HG02840 (cell line): ENCODE measurements around the gene EFNA5.
"Not testable (repeated sequence)": the region's sequence is repeated elsewhere in the genome, so short reads cannot be mapped to it uniquely, and the experiment has no call there.

Experiments
- ATAC-seq: cut with Tn5 transposase; IDR thresholded peaks from one replicate; pipeline ENCODE4 v1.9.1; 2021; ENCODE audit warnings: mild to moderate bottlenecking, moderate library complexity, moderate number of reproducible peaks; ENCODE audit not compliant: unreplicated experiment, low FRiP score

EFNA5 gene

DNA sequence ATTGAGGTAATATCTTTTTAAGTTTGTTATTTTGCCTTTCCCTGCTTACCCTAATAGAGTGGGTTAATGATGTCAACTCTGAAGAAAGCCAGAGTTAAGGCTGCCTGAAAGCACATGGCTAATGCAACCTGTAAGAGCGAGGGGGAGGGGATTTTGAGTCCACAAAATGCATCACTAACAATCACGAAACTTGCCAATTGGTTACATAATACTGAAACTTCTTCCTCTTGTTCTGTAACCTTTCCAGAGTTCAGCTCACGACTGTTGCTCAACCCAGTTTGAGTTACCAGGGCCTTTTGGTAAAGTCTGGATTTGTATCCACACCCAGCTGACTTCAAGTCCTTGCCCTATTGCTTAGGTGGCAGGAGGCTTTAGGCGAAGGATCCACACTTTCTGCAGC lies 308.8 kb downstream of the EFNA5 start:
- no peak for ATAC-seq

DNA sequence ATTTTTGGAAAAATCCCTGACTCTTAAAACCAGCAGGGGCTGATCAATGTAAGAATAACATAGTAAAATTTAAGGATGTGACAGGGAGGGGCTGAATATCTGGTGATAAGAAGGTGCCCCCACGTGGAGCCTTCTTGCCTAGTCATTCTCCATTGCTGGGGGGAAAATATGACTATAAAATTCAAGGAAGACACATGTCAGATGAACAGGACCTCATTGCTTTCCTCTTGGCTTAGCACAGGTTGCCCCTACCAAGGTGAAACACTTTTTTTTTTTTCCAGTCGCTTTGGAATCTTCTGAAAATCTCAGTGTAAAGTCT lies 310.9 kb downstream of the EFNA5 start:
- no peak for ATAC-seq

DNA sequence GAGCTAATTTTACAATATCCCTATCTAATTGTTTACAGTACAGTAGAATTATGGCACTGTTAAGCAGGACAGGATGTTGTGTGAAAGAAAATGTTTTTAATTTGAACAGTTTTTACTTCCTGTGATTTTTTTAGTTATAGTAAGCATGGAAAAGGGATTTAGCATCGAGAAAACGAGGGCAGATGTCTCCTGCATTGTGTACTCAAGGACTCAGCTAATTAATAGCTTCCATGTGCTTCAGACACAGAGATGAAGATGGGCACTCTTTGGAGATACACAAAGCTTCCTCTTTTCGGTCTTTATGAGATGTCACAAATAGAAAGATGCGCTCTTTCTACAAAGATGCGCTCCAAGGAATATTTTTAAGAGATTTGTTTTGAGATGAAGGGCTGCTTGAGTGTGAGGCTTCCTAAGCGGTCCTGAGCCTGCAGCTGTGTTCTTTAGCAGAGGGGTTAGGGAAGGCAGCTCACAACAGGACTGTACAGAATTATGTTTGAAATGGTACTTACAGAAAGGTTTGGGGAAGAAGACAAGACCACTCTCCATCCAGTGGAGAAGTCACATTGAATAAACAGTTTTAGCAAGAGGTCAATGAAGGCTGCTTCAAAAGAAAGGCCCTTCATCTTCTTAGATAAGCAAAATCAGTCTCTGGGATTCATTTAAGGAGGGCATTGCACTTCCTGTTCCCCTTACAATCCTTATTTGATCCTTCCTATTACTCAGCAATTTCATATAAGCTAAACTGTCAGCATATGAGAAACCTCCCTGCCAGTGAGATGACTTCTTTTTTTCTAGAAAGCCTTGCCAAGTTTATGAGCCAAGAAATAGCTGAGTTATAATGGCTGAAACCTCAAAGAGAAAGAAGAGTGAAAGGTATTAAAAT lies 311.5 kb downstream of the EFNA5 start:
- no peak for ATAC-seq

DNA sequence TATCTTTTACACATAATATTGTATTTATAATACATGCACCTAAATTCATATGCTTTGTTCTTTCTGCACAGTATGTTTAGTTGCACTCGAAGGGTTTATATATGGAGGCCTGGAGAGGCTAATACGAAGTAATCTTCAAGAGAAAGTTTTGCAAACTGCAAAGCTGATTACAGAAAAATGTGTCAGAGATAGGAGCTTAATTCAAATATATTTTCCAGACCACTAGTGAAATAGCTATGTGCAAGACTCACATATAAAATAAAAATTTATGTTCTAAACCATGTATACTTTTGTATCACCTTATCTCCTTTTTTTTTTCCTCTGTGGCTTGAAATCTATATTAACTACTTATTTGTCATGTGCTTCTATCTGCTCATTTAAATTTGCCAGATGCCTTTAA lies 313.8 kb downstream of the EFNA5 start:
- no peak for ATAC-seq

DNA sequence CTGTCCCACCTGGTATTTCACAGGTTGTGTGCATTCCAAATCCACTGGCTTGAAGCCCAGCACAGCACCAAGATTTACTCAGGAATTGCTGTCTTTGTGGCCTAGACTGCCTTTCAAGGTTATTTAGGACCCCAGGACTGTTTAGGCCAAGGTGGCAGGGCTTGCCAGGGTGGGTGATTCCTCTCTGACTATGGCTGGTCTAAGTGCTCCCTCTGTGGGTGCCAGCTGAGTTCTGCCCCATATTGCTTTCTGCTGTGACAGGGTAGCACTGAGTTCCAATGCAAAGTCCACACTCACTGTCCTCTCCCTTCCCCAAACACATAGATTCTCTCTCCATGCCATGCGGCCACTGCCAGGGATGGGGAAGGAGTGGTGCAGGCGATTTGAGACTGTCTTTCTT lies 318.2 kb downstream of the EFNA5 start:
- ATAC-seq = no peak

DNA sequence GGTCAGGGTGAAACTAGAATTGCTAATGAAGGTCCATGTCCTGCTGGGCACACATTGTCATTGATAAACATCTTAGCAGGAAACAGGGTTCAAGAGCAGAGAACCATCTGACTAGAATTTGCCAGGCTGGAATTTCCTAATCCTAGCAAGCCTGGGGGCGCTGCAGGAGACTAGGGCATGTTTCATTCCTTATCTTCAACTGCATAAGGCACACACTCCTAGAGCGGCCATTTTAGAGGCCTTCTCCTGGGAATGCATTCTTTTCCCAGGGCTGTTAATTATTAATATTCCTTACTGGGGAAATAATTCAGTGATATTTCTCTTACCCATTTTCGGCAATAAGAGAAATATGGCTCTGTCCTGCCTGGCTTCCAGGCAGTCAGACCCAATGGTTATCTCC lies 324.2 kb downstream of the EFNA5 start:
- ATAC-seq = not testable (repeated sequence)

DNA sequence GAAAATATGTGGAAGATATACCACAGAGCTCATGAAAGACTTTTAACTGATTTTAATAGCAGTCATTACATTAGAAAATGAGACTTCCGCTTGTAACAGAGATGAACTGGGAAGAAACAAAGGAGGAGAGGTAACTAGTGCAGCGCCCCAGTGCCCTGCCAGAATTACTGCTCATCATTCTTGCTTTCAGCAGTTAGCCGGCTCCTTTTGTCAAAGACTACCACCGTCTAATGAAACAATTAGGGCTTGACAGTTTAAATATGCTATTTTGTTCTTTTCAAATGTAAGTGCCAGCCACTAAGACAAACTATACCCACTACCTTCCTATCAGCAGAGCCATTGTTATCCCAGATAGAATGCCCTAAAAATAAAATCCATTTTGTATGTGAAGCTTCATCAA lies 328.4 kb downstream of the EFNA5 start:
- no peak for ATAC-seq

DNA sequence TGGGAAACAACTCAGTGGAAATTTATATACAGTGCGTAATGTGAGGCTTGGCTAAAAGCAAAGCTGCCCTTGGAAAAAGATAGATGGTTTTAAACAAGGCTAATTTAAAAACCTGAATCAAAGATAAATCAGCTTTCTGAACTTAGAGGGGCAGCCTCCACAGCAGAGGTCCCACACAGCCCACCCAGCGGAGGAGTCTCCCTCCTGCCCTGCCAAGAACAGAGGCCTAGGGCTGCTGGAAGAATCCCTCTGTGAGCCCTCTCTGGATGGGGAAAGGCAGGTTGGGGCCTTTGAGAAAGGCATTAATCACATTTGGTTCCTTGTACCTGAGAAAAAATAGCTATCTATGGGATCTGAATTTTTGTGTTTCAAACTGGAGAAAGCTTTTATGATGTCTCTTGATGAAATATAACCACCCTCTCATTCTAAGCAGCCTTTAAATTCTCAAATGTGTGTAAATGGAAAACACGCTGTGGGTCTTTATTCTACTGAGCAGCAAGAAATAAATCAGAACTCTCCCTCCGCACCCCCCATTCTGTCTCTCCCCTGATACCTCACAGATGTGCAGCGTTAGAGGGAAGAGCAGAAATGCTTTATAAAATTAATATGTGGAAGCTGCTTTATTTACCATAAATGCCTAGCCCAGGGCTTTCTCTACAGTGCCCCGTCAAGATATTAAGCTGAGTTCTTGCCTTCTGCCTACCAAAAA lies 329.2 kb downstream of the EFNA5 start:
- no peak for ATAC-seq

DNA sequence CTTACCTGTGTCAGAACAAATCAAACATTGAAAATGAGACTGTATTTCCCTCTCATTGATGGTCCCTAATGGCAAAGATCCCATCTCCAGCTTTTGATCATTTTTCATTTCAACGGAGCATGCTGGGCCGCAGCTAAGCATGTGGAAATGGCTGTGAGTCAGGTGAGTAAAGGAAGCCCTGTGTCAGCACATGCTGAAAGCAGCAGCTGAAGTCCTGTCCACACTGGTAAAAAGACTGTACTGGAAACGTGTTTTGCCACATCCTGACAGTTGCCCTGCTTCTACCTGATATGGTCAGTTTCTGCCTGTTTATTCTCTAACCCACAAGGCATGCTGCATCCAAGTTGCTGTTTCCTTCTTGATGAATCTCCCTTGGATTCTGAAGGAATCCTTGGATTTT lies 330.1 kb downstream of the EFNA5 start:
- ATAC-seq = no peak

DNA sequence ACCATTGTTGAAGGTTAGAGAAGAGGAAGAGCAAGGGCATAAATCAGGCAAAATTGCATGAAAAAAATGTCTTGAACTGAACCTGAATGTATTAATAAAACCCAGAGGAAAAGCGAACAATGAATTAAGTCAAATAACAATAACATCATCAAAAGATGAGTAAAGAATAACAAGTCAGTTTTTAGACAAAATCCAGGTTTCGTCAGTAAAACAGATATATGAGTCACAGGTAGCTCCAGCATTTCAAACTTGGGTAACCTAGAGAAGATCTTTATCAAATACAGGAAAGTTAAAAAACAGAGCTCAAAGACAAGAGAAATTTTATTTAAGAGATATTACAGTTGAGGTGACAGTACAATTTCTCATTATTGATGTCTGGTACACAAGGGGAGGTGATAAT lies 332.4 kb downstream of the EFNA5 start:
- ATAC-seq = no peak

DNA sequence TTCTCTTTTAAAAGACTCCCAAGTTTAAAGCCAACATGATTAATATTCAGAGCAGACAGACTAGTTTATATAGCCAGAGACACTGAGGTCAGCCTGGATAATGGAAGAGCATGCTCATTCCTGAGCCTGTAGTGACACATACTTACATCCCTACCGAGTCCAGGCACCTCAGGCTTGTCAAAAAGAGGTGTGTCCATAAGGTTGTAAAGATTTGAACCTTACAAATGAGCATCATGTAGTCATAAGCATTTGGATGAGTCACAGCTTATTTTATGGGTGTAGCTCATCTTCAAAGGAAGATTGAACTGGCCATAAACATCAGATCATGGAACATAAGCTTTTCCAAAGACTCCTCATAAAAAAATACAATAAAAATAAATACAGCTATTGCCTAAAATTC lies 333.5 kb downstream of the EFNA5 start:
- no peak for ATAC-seq

DNA sequence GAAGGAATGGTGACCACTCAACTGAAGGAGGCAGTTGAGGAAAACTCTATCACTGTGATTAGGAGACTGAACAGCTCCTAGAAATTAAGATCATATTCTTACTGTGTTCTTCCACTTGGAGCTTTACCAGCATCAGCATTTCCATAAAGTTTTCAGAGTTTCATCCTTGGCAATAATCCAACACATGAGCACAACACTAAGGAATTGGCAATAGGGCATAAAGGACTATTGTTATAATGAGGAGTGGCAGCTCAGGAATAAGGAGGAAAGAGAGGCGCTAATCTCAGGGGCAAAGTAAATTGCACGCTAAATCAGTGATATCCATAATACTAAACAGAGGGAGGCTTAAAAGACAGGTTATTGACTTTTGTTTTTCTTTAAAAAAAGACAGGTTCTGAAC lies 338.9 kb downstream of the EFNA5 start:
- ATAC-seq = no peak

DNA sequence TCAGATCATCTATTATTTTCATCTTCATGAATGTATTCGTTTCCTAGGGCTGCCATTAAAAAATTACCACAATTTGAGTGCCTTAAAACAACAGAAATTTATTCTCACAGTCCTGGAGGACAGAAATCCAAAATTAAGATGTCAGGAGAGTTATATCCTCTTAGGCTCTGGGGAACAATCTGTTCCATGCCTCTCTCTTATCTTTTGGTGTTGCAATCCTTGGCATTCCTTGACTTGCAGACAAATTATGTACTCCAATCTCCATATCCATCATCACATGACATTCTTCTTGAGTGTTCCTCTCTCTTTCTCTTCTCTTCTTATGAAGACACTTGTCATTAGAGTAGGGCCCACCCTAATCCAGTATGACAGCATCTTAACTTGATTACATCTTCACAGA lies 339.4 kb downstream of the EFNA5 start:
- no peak for ATAC-seq

DNA sequence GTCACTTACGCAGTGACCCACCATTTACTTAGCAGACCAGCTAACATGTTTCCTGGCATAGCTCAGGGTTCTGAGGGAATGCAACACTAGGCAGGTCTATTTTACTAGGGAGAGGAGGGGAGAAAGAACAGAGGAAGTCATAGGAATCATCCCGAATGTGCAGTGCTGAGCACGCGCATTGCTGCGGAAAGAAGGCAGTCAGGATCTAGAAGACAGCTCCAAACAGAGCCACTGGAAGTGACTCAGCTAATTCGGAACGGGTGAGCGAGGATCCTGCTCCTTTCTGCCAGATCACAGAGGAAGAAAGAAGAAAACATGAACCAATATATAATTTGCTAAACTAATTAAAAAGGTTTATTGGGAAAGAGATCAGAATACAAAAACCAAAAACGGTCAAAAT lies 339.8 kb downstream of the EFNA5 start:
- no peak for ATAC-seq

DNA sequence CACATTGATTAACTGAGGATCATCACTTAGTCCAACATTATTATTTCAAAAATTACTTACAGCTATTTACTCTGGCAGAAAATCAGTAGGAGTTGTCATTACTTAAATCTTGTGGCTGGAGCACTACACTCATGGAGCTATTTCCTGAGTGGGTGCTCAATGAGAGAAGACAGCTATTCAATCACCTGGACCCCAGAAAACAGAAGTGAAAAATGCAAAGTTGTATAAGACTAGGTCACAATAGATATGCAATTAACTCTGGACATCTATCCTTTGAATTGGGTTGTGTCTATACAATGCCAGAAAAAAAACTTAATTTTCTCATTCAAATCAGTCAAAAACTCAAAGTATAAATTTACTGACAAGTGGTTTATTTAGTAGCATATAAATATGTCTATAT lies 340.9 kb downstream of the EFNA5 start:
- no peak for ATAC-seq
